Activated CD8-positive, alpha-beta memory T cell treated with anti-CD3 and anti-CD28 coated beads for 1 hour (primary cell): ENCODE data around the gene CEMIP.

Experiments
- DNase-seq, 2 donors: peaks; one replicate each; pipeline ENCODE4 v3.0.0-alpha.2; 2020; ENCODE audit warnings: low read depth in 1 of 2; ENCODE audit errors: extremely low read depth in 1 of 2

CEMIP gene

GRCh38 chr15:80999623-81000036, 220.5 kb downstream of the CEMIP start:
- peak in 1 of 2 donors; percentile 4 for DNase-seq

GRCh38 chr15:81000144-81000623, 221.0 kb downstream of the CEMIP start:
- no peak for DNase-seq

- peak; percentile 57 to 60 for DNase-seq
These were observed 221.5 kb downstream of the CEMIP start, which contains the start of gene TLNRD1 for GRCh38 chr15:81000624-81001151. TLNRD1 (plus strand) TSS chr15:81000923; CDS start chr15:81002272, 1,349 bp downstream.
